Stimulated activated naive B cell treated with anti-CD40 and anti-IgM and Interleukin-4, amounts not matched to agents 10 μg/mL and 1 μg/mL and 100 μg/mL, for 72 hours (primary cell): Measurements from ENCODE around the gene LRIG1.
A peak's percentile ranks its signal among the peaks of the same experiment; 100 is the strongest.

Experiments used
- ATAC-seq, 2 donors: fragments of 150-1000 bp; cut with Tn5 transposase; replicated peaks; 2 replicates each; pipeline ENCODE4 v1.10.0; 2021; ENCODE audit warnings: moderate library complexity in 1 of 2
- DNase-seq: peaks from one replicate; pipeline ENCODE4 v3.0.0; 2021
- H3K27ac Mint-ChIP-seq: one replicate; pipeline ENCODE4 v1.8.0; 2022; ENCODE audit warnings: mild to moderate bottlenecking, mixed read lengths
- H3K27me3 Mint-ChIP-seq, 2 donors: one replicate each; pipeline ENCODE4 v1.8.0; 2022; ENCODE audit warnings: mixed read lengths in 2 of 2
- H3K36me3 Mint-ChIP-seq, 2 donors: one replicate each; pipeline ENCODE4 v1.8.0; 2022; ENCODE audit warnings: mixed read lengths in 2 of 2, mild to moderate bottlenecking in 1 of 2
- H3K4me1 Mint-ChIP-seq, 2 donors: one replicate each; pipeline ENCODE4 v1.8.0; 2022; ENCODE audit warnings: mixed read lengths in 2 of 2, mild to moderate bottlenecking in 1 of 2
- H3K4me3 Mint-ChIP-seq, 2 donors: one replicate each; pipeline ENCODE4 v1.8.0; 2022; ENCODE audit warnings: mild to moderate bottlenecking in 2 of 2, mixed read lengths in 2 of 2, moderate library complexity in 1 of 2
- H3K9me3 Mint-ChIP-seq, 2 donors: one replicate each; pipeline ENCODE4 v1.8.0; 2022; ENCODE audit warnings: mixed read lengths in 2 of 2, mild to moderate bottlenecking in 1 of 2

LRIG1 gene

GRCh38 chr3:66377800-66378199 is 123.0 kb downstream of the LRIG1 start:
- H3K4me3 Mint-ChIP-seq = no peak overlapping the region
- ATAC-seq = no peak
- H3K4me1 Mint-ChIP-seq = peaks cover 0 to 2% of the 10 kb centered on the region in 2 donors
- H3K36me3 Mint-ChIP-seq = peaks cover 29 to 60% of the 10 kb centered on the region in 2 donors
- no peak for DNase-seq
- H3K27ac Mint-ChIP-seq = no peak overlapping the region
- H3K27me3 Mint-ChIP-seq = no peaks in the 10 kb centered on the region
- H3K9me3 Mint-ChIP-seq = no peaks in the 10 kb centered on the region

GRCh38 chr3:66376568-66376967 is 124.3 kb downstream of the LRIG1 start:
- no peaks in the 10 kb centered on the region for H3K27me3 Mint-ChIP-seq
- H3K4me1 Mint-ChIP-seq = peaks cover 0 to 5% of the 10 kb centered on the region in 2 donors
- H3K9me3 Mint-ChIP-seq = no peaks in the 10 kb centered on the region
- H3K4me3 Mint-ChIP-seq = no peak overlapping the region
- no peak for ATAC-seq
- no peak overlapping the region for H3K27ac Mint-ChIP-seq
- DNase-seq = no peak
- H3K36me3 Mint-ChIP-seq = peaks cover 19 to 52% of the 10 kb centered on the region in 2 donors

GRCh38 chr3:66372681-66373350 is 128.0 kb downstream of the LRIG1 start:
- Mint-ChIP-seq H3K27ac (no peak overlapping the region), H3K27me3 (no peaks in the 10 kb centered on the region), H3K4me1 (peaks cover 3 to 5% of the 10 kb centered on the region in 2 donors), H3K4me3 (no peak overlapping the region), H3K9me3 (no peaks in the 10 kb centered on the region), H3K36me3 (peaks cover 19 to 40% of the 10 kb centered on the region in 2 donors)
- ATAC-seq (peak in 1 of 2 donors; percentile 39), DNase-seq (no peak)

- H3K9me3 Mint-ChIP-seq = no peaks in the 10 kb centered on the region
- no peak overlapping the region for H3K27ac Mint-ChIP-seq
- peaks cover 3 to 5% of the 10 kb centered on the region in 2 donors for H3K4me1 Mint-ChIP-seq
- ATAC-seq = no peak
- H3K36me3 Mint-ChIP-seq = peaks cover 16 to 35% of the 10 kb centered on the region in 2 donors
- H3K4me3 Mint-ChIP-seq = no peak overlapping the region
- H3K27me3 Mint-ChIP-seq = no peaks in the 10 kb centered on the region
- DNase-seq = no peak
These were observed 129.4 kb downstream of the LRIG1 start for GRCh38 chr3:66371432-66371831.

GRCh38 chr3:66370179-66370578 is 130.6 kb downstream of the LRIG1 start:
- Mint-ChIP-seq H3K9me3 (no peaks in the 10 kb centered on the region), H3K27me3 (no peaks in the 10 kb centered on the region), H3K36me3 (peaks cover 16 to 27% of the 10 kb centered on the region in 2 donors), H3K4me3 (no peak overlapping the region), H3K27ac (no peak overlapping the region), H3K4me1 (peaks cover 5% of the 10 kb centered on the region in 2 donors)
- ATAC-seq (no peak), DNase-seq (no peak)

GRCh38 chr3:66367979-66368378 is 132.8 kb downstream of the LRIG1 start:
- Mint-ChIP-seq H3K9me3 (no peaks in the 10 kb centered on the region), H3K36me3 (peaks cover 16 to 23% of the 10 kb centered on the region in 2 donors), H3K4me3 (no peak overlapping the region), H3K27ac (no peak overlapping the region), H3K4me1 (peaks cover 5% of the 10 kb centered on the region in 2 donors), H3K27me3 (no peaks in the 10 kb centered on the region)
- no peak for ATAC-seq
- no peak for DNase-seq

- no peak overlapping the region for H3K4me3 Mint-ChIP-seq
- peaks cover 0 to 5% of the 10 kb centered on the region in 2 donors for H3K4me1 Mint-ChIP-seq
- no peak overlapping the region for H3K27ac Mint-ChIP-seq
- no peaks in the 10 kb centered on the region for H3K27me3 Mint-ChIP-seq
- ATAC-seq (no peak), DNase-seq (no peak)
- no peaks in the 10 kb centered on the region for H3K9me3 Mint-ChIP-seq
- peaks cover 16 to 30% of the 10 kb centered on the region in 2 donors for H3K36me3 Mint-ChIP-seq
These were observed 134.1 kb downstream of the LRIG1 start for GRCh38 chr3:66366747-66367146.

- Mint-ChIP-seq H3K36me3 (peaks cover 14 to 26% of the 10 kb centered on the region in 2 donors), H3K27me3 (no peaks in the 10 kb centered on the region), H3K4me1 (peaks cover 0 to 5% of the 10 kb centered on the region in 2 donors), H3K27ac (no peak overlapping the region), H3K4me3 (no peak overlapping the region), H3K9me3 (no peaks in the 10 kb centered on the region)
- DNase-seq (no peak), ATAC-seq (no peak)
These were observed 135.7 kb downstream of the LRIG1 start for GRCh38 chr3:66365080-66365479.

GRCh38 chr3:66363148-66363547 is 137.7 kb downstream of the LRIG1 start:
- Mint-ChIP-seq H3K4me1 (peaks cover 0 to 3% of the 10 kb centered on the region in 2 donors), H3K27me3 (no peaks in the 10 kb centered on the region), H3K36me3 (peaks cover 5 to 24% of the 10 kb centered on the region in 2 donors), H3K27ac (no peak overlapping the region), H3K4me3 (no peak overlapping the region), H3K9me3 (no peaks in the 10 kb centered on the region)
- ATAC-seq (no peak), DNase-seq (no peak)

- Mint-ChIP-seq H3K9me3 (no peaks in the 10 kb centered on the region), H3K4me3 (no peak overlapping the region), H3K4me1 (peaks cover 0 to 2% of the 10 kb centered on the region in 2 donors), H3K27me3 (no peaks in the 10 kb centered on the region), H3K27ac (no peak overlapping the region), H3K36me3 (peaks cover 5 to 24% of the 10 kb centered on the region in 2 donors)
- no peak for DNase-seq
- no peak for ATAC-seq
These were observed 138.3 kb downstream of the LRIG1 start for GRCh38 chr3:66362541-66362941.

GRCh38 chr3:66361356-66361755 is 139.5 kb downstream of the LRIG1 start:
- ATAC-seq = no peak
- DNase-seq = no peak
- peaks cover 5 to 24% of the 10 kb centered on the region in 2 donors for H3K36me3 Mint-ChIP-seq
- no peaks in the 10 kb centered on the region for H3K27me3 Mint-ChIP-seq
- H3K4me3 Mint-ChIP-seq = no peak overlapping the region
- H3K27ac Mint-ChIP-seq = no peak overlapping the region
- H3K4me1 Mint-ChIP-seq = peaks cover 0 to 2% of the 10 kb centered on the region in 2 donors
- no peaks in the 10 kb centered on the region for H3K9me3 Mint-ChIP-seq

- ATAC-seq (no peak), DNase-seq (no peak)
- H3K4me1 Mint-ChIP-seq = no peaks in the 10 kb centered on the region
- H3K9me3 Mint-ChIP-seq = no peaks in the 10 kb centered on the region
- no peaks in the 10 kb centered on the region for H3K27me3 Mint-ChIP-seq
- no peak overlapping the region for H3K27ac Mint-ChIP-seq
- H3K4me3 Mint-ChIP-seq = no peak overlapping the region
- H3K36me3 Mint-ChIP-seq = peaks cover 5 to 12% of the 10 kb centered on the region in 2 donors
These were observed 144.8 kb downstream of the LRIG1 start for GRCh38 chr3:66355997-66356396.

- Mint-ChIP-seq H3K9me3 (no peaks in the 10 kb centered on the region), H3K27ac (no peak overlapping the region), H3K27me3 (no peaks in the 10 kb centered on the region), H3K4me3 (no peak overlapping the region), H3K36me3 (peaks cover 7 to 16% of the 10 kb centered on the region in 2 donors), H3K4me1 (no peaks in the 10 kb centered on the region)
- no peak for ATAC-seq
- DNase-seq = no peak
These were observed 145.4 kb downstream of the LRIG1 start for GRCh38 chr3:66355394-66355793.

GRCh38 chr3:66354001-66354400 is 146.8 kb downstream of the LRIG1 start:
- H3K27me3 Mint-ChIP-seq = no peaks in the 10 kb centered on the region
- no peaks in the 10 kb centered on the region for H3K9me3 Mint-ChIP-seq
- H3K4me3 Mint-ChIP-seq = no peak overlapping the region
- ATAC-seq (no peak), DNase-seq (no peak)
- H3K4me1 Mint-ChIP-seq = no peaks in the 10 kb centered on the region
- no peak overlapping the region for H3K27ac Mint-ChIP-seq
- peaks cover 10 to 16% of the 10 kb centered on the region in 2 donors for H3K36me3 Mint-ChIP-seq

GRCh38 chr3:66353530-66353929 is 147.3 kb downstream of the LRIG1 start:
- Mint-ChIP-seq H3K27me3 (no peaks in the 10 kb centered on the region), H3K4me3 (no peak overlapping the region)
- no peak for ATAC-seq

More at GRCh38 chr3:66353530-66353929, 147.3 kb downstream of the LRIG1 start:
- H3K36me3 Mint-ChIP-seq = peaks cover 13 to 16% of the 10 kb centered on the region in 2 donors
- DNase-seq = no peak
- H3K27ac Mint-ChIP-seq = no peak overlapping the region
- H3K9me3 Mint-ChIP-seq = no peaks in the 10 kb centered on the region
- H3K4me1 Mint-ChIP-seq = no peaks in the 10 kb centered on the region
